LNCaP clone FGC (cell line): Measurements from ENCODE around the gene PDCD2.

Experiments
- DNase-seq: peaks from one replicate; pipeline ENCODE4 v3.0.0-alpha.2; 2011; ENCODE audit warnings: low read depth
- H3K4me3 ChIP-seq: 2 replicates; pipeline ENCODE4 v1.5.1; 2011; ENCODE audit warnings: mild to moderate bottlenecking, low read depth, low read length, control low read depth
- CTCF ChIP-seq: IDR thresholded peaks from 2 replicates; pipeline ENCODE4 v1.5.1; 2012; ENCODE audit warnings: mild to moderate bottlenecking; ENCODE audit not compliant: control insufficient read depth, insufficient read depth; ENCODE audit errors: extremely low read depth

PDCD2 gene

GRCh38 chr6:170555305-170555704 is 29.1 kb downstream of the PDCD2 start:
- no peak for TF ChIP-seq CTCF
- peak overlapping the region; percentile 81 for H3K4me3 ChIP-seq

DNA sequence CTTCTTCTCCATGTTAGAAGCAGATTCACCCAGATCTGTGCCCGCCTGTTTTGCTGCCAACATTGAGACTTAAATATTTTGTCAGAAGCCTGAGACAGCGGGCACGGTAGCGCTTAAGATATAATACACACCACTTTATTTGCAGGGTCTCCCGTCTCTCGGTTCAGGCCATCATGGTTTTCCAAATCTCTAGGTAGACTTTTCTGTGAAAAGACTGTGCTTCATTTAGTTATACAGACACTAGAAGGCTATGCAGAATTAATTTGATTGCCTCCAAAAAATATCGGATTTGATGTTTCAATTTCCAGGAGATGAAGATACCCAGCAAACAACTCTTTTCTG is 29.7 kb downstream of the PDCD2 start:
- TF ChIP-seq CTCF, result no peak
- H3K4me3 ChIP-seq, result peak overlapping the region; percentile 81

More at GRCh38 chr6:170555305-170555704, 29.1 kb downstream of the PDCD2 start:
- DNase-seq, result no peak

DNA sequence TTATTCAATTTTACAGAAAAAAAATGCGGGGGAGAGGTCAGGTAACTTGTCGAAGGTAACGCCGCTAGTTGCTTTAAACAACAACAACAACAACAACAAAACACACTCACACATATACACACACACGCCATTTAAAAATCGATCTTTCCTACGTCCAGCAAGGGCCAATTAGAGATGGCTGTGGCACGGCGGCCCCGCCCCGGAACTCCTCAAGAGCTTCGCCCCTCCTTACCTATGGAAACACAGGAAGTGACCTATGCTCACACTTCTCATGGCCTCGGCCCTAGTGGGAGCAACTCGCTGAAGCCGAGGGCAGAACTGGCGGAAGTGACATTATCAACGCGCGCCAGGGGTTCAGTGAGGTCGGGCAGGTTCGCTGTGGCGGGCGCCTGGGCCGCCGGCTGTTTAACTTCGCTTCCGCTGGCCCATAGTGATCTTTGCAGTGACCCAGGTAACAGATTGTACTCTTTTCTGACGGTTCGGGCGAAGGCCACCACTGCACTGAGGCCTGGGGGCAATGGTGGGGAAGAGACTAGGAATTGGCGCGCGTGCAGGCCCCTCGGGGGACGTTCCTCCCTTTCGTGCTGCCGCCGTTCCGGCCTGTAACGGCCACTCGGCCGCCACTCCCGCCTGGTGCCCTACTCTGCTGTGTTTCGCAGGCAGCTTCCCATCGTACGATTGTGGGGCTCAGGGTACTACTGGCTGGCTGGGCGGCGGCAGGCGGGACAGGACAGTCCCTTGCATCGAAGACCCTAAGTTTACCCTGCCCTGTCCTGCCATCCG is 30.2 kb downstream of the PDCD2 start, which contains the start of gene TBP:
TSS of gene TBP (plus strand) at position 357 of the 783 bp plus-strand sequence. CDS start 2,661 bp downstream, outside the sequence.
- peak; percentile 98 for DNase-seq
- peak within 1 kb of the TSS; percentile 81 for H3K4me3 ChIP-seq
- no peak for TF ChIP-seq CTCF

More for the DNA sequence above, 29.7 kb downstream of the PDCD2 start:
- no peak for DNase-seq

DNA sequence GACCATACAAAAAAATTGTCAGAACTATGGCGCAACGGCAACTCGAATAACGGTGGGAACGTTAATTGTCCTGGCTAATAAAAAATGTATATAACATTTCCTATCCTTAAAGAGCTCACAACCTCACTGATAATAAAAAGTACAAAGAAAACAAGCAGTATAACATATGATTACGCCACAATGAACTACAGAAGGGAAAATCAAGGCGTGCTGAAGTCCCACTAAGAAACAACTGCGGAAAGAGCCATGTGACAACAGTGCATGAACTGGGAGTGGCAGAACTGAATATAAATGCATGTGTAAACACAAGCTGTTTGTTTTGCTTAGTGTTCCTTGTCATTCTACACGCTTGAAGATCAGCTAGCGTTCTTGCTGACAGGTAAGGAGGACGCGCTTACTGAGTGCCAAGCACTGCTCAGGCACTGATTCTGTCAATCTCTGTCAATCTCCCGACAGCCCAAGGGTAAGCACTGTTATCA is 30.9 kb downstream of the PDCD2 start:
- H3K4me3 ChIP-seq, result peak overlapping the region; percentile 81
- peak; percentile 56 for DNase-seq
- no peak for TF ChIP-seq CTCF

DNA sequence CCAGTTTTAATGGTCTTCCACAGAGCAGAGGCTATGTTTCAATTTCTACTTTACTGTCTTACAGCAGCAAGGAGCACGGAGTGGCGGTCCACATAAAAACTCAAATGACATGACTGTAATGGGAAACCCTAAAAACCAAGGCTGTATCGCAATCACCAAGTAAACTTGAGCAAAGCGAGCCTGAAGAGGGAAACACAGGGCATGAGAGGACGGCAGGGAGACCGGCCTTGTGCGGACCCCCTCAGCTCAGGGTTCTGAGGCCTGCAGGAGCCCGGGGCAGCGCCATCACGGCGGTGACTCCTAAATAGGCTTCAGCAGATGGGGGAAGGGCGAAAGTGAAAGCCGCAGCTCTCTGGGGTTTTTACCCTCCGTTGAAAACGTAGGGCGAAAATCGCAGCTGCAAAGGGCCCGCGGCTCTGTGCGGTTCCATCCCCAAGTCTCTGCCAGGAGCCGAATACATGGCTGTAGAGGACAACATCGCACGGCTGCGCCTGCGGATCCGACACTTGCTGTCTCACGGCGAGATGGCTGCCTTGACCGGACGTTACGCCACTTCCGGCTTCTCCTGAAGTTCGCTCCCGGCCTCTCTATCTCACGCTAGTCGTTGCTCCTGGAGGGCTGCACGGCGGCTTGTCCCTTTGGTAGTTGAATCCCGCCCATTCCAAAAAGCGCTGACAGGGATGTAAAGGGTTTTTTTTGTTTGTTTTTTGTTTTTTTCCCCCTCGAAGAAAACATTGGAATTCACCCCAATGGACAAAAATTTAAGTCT is 31.5 kb downstream of the PDCD2 start, which contains the start of gene PSMB1:
TSS of gene PSMB1 (minus strand) at position 543 of the 769 bp plus-strand sequence. CDS start at position 478, 65 bp downstream.
- no peak for TF ChIP-seq CTCF
- H3K4me3 ChIP-seq, result peak within 1 kb of the TSS; percentile 81

GRCh38 chr6:170545405-170545804 is 39.0 kb downstream of the PDCD2 start:
- no peak for DNase-seq
- TF ChIP-seq CTCF, result no peak
- H3K4me3 ChIP-seq, result no peak overlapping the region

More for the DNA sequence above, 31.5 kb downstream of the PDCD2 start, which contains the start of gene PSMB1:
- DNase-seq, result peak; percentile 83
